HepG2 (cell line): Measurements from ENCODE around the gene DGUOK. TPM values are rescaled to one million over a fixed set of nuclear protein-coding genes. Genes with fewer than 3 reads are reported as not detected.
A peak's percentile ranks its signal among the peaks of the same experiment; 100 is the strongest.

ENCODE experiments used
- ARNT2 ChIP-seq: sonication (generic); formaldehyde crosslinking; IDR thresholded peaks from 2 replicates; pipeline ENCODE4 v1.8.0; 2022; ENCODE audit warnings: mild to moderate bottlenecking, low read depth, missing genetic modification reagents, moderate library complexity
- BHLHE40 ChIP-seq: IDR thresholded peaks from 2 replicates; pipeline ENCODE4 v1.6.1; 2011; ENCODE audit warnings: low read length, improper control_type of control experiment
- CCAR2 ChIP-seq: fragments of 200-400 bp; formaldehyde crosslinking; optimal IDR thresholded peaks from 2 replicates; pipeline ENCODE3; 2018; ENCODE audit warnings: low read depth, mild to moderate bottlenecking, low read length, moderate library complexity
- CSRNP2 ChIP-seq: sonication (generic); formaldehyde crosslinking; conservative IDR thresholded peaks from 2 replicates; pipeline ENCODE4 v1.8.0; 2022; ENCODE audit warnings: low read depth, missing genetic modification reagents
- GTF2F1 ChIP-seq: fragments of 150-350 bp; IDR thresholded peaks from 2 replicates; pipeline ENCODE4 v1.6.1; 2014; ENCODE audit warnings: low read length
- HHEX ChIP-seq: IDR thresholded peaks from 2 replicates; pipeline ENCODE4 v1.6.1; 2016; ENCODE audit warnings: control low read depth
- KLF16 ChIP-seq, 2 experiments: sonication (generic) in 1 of 2; formaldehyde crosslinking in 1 of 2; IDR thresholded peaks; 2 replicates each; pipeline versions ENCODE4 v1.6.1 to v1.8.0; 2016 to 2023; ENCODE audit warnings: missing genetic modification reagents in 2 of 2, missing compliant biosample characterization in 1 of 2
- NFE2L2 ChIP-seq: fragments of 150-350 bp; IDR thresholded peaks from 2 replicates; pipeline ENCODE4 v1.6.1; 2014; ENCODE audit warnings: low read length
- NFYC ChIP-seq: IDR thresholded peaks from 2 replicates; pipeline ENCODE4 v1.6.1; 2016; ENCODE audit warnings: missing genetic modification reagents, missing compliant biosample characterization
- SNAPC2 ChIP-seq: sonication (generic); formaldehyde crosslinking; IDR thresholded peaks from 2 replicates; pipeline ENCODE4 v1.8.1; 2022; ENCODE audit warnings: mild to moderate bottlenecking, missing genetic modification reagents
- SPEN ChIP-seq: sonication (generic); formaldehyde crosslinking; IDR thresholded peaks from 2 replicates; pipeline ENCODE4 v1.5.1; 2020; ENCODE audit warnings: low read depth, mild to moderate bottlenecking, missing genetic modification reagents
- TEAD2 ChIP-seq: sonication (generic); formaldehyde crosslinking; IDR thresholded peaks from 2 replicates; pipeline ENCODE4 v1.9.0; 2021; ENCODE audit warnings: missing genetic modification reagents
- TEAD3 ChIP-seq: optimal IDR thresholded peaks from 2 replicates; pipeline ENCODE3; 2016; ENCODE audit warnings: borderline replicate concordance
- TFDP1 ChIP-seq: IDR thresholded peaks from 2 replicates; pipeline ENCODE4 v1.6.1; 2016; ENCODE audit warnings: missing compliant biosample characterization, missing genetic modification reagents, borderline replicate concordance
- ZFYVE20 ChIP-seq: sonication (generic); formaldehyde crosslinking; IDR thresholded peaks from 2 replicates; pipeline ENCODE4 v1.8.0; 2023; ENCODE audit warnings: low read depth, mild to moderate bottlenecking, moderate library complexity, missing genetic modification reagents, borderline replicate concordance
- ZIK1 ChIP-seq: sonication (generic); formaldehyde crosslinking; IDR thresholded peaks from 2 replicates; pipeline ENCODE4 v1.5.0; 2020; ENCODE audit warnings: mild to moderate bottlenecking, low read depth, missing genetic modification reagents, borderline replicate concordance
- ZNF205 ChIP-seq: IDR thresholded peaks from 2 replicates; pipeline ENCODE4 v1.6.1; 2018; ENCODE audit warnings: missing biosample characterization, missing genetic modification reagents
- ZNF232 ChIP-seq: sonication (generic); formaldehyde crosslinking; IDR thresholded peaks from 2 replicates; pipeline ENCODE4 v1.4.0; 2020; ENCODE audit warnings: missing genetic modification reagents, borderline replicate concordance
- ZNF703 ChIP-seq: sonication (generic); formaldehyde crosslinking; IDR thresholded peaks from 2 replicates; pipeline ENCODE4 v1.5.1; 2020; ENCODE audit warnings: missing genetic modification reagents, mild to moderate bottlenecking, moderate library complexity, borderline replicate concordance
- polyA plus RNA-seq, 8 experiments: library from polyadenylated mRNA; depleted of rRNA in 3 of 8; stranded (reverse) in 7 of 8; unstranded in 1 of 8; fragments of >200 nt; fragmentation: Illumina TruSeq in 4 of 8; extraction: Trizol in 4 of 8; gene quantifications; 2 replicates each; pipeline versions ENCODE4 v1.2.1 to v1.2.3, GENCODE V29; 2011 to 2016; ENCODE audit warnings: low read depth in 4 of 8, missing spikeins in 1 of 8, mixed read lengths in 1 of 8; ENCODE audit not compliant: insufficient read depth in 1 of 8
- total RNA-seq, 5 experiments: library from RNA; depleted of rRNA; stranded (reverse); fragments of >200 nt; fragmentation: Illumina TruSeq; extraction: Trizol; gene quantifications; 2 replicates each; pipeline ENCODE4 v1.2.3, GENCODE V29; 2016; ENCODE audit warnings: low read depth in 1 of 5
- TF ChIP-seq, protein P1 (sequence below): sonication (generic); formaldehyde crosslinking; IDR thresholded peaks from 2 replicates; pipeline ENCODE4 v1.4.0; 2020; ENCODE audit warnings: missing genetic modification reagents
- TF ChIP-seq, protein P2 (sequence below): sonication (generic); formaldehyde crosslinking; IDR thresholded peaks from 2 replicates; pipeline ENCODE4 v1.4.0; 2020; ENCODE audit warnings: mild to moderate bottlenecking, low read depth, missing genetic modification reagents

Gene DGUOK
- total and polyA plus RNA-seq, 2 of the 13 experiments (the other 11 are each of a cell fraction or from before 2014, with no cell fraction given): 105 to 137 TPM

DNA sequence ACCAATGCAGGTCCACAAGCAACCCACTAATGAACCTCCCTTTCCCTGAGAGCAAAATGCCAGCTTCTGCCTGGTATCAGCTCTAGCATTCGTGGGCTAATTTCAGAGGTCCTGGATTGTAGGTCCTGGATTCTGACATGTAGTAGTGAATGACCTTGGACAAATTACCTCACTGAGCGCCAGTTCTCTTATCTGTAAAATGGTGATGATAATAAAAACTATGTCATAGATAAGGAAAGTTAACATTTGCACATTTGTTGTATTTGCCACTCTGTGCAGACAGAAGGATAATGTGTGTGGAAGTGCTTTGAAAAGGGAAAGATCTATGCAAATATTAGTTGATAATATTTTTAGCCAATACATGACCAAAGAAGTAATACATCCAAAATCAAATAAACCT, 53.9 kb downstream of the DGUOK start (continued):
- TF ChIP-seq CSRNP2 (CRISPR knock-in tag) (no peak), SNAPC2 (no peak), SPEN (CRISPR knock-in tag) (no peak), TEAD3 (CRISPR knock-in tag) (no peak), BHLHE40 (no peak), HHEX (peak; percentile 80), GTF2F1 (no peak), TFDP1 (CRISPR knock-in tag) (no peak), NFYC (CRISPR knock-in tag) (no peak), ZFYVE20 (CRISPR knock-in tag) (no peak), ZNF205 (CRISPR knock-in tag) (peak; percentile 91), ZNF232 (no peak), CCAR2 (no peak), NFE2L2 (no peak), KLF16 (CRISPR knock-in tag; IDR thresholded peaks at IDR 0.05) (no peak), ZNF703 (CRISPR knock-in tag) (no peak), ARNT2 (CRISPR knock-in tag) (no peak), TEAD2 (no peak), ZIK1 (CRISPR knock-in tag) (no peak)
- TF ChIP-seq, protein P1, sequence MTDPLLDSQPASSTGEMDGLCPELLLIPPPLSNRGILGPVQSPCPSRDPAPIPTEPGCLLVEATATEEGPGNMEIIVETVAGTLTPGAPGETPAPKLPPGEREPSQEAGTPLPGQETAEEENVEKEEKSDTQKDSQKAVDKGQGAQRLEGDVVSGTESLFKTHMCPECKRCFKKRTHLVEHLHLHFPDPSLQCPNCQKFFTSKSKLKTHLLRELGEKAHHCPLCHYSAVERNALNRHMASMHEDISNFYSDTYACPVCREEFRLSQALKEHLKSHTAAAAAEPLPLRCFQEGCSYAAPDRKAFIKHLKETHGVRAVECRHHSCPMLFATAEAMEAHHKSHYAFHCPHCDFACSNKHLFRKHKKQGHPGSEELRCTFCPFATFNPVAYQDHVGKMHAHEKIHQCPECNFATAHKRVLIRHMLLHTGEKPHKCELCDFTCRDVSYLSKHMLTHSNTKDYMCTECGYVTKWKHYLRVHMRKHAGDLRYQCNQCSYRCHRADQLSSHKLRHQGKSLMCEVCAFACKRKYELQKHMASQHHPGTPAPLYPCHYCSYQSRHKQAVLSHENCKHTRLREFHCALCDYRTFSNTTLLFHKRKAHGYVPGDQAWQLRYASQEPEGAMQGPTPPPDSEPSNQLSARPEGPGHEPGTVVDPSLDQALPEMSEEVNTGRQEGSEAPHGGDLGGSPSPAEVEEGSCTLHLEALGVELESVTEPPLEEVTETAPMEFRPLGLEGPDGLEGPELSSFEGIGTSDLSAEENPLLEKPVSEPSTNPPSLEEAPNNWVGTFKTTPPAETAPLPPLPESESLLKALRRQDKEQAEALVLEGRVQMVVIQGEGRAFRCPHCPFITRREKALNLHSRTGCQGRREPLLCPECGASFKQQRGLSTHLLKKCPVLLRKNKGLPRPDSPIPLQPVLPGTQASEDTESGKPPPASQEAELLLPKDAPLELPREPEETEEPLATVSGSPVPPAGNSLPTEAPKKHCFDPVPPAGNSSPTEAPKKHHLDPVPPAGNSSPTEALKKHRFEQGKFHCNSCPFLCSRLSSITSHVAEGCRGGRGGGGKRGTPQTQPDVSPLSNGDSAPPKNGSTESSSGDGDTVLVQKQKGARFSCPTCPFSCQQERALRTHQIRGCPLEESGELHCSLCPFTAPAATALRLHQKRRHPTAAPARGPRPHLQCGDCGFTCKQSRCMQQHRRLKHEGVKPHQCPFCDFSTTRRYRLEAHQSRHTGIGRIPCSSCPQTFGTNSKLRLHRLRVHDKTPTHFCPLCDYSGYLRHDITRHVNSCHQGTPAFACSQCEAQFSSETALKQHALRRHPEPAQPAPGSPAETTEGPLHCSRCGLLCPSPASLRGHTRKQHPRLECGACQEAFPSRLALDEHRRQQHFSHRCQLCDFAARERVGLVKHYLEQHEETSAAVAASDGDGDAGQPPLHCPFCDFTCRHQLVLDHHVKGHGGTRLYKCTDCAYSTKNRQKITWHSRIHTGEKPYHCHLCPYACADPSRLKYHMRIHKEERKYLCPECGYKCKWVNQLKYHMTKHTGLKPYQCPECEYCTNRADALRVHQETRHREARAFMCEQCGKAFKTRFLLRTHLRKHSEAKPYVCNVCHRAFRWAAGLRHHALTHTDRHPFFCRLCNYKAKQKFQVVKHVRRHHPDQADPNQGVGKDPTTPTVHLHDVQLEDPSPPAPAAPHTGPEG (CRISPR knock-in tag): no peak
- TF ChIP-seq, protein P2, sequence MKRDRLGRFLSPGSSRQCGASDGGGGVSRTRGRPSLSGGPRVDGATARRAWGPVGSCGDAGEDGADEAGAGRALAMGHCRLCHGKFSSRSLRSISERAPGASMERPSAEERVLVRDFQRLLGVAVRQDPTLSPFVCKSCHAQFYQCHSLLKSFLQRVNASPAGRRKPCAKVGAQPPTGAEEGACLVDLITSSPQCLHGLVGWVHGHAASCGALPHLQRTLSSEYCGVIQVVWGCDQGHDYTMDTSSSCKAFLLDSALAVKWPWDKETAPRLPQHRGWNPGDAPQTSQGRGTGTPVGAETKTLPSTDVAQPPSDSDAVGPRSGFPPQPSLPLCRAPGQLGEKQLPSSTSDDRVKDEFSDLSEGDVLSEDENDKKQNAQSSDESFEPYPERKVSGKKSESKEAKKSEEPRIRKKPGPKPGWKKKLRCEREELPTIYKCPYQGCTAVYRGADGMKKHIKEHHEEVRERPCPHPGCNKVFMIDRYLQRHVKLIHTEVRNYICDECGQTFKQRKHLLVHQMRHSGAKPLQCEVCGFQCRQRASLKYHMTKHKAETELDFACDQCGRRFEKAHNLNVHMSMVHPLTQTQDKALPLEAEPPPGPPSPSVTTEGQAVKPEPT (CRISPR knock-in tag): no peak
